NK-92 (cell line): ENCODE measurements around the gene ATP6V1G2.
"Not testable (repeated sequence)": the region's sequence is repeated elsewhere in the genome, so short reads cannot be mapped to it uniquely, and the experiment has no call there.

ENCODE experiments used
- DNase-seq: peaks from one replicate; lab custom pipeline; 2025; ENCODE audit not compliant: unreplicated experiment; lab: John Stamatoyannopoulos, UW

Gene ATP6V1G2

DNA sequence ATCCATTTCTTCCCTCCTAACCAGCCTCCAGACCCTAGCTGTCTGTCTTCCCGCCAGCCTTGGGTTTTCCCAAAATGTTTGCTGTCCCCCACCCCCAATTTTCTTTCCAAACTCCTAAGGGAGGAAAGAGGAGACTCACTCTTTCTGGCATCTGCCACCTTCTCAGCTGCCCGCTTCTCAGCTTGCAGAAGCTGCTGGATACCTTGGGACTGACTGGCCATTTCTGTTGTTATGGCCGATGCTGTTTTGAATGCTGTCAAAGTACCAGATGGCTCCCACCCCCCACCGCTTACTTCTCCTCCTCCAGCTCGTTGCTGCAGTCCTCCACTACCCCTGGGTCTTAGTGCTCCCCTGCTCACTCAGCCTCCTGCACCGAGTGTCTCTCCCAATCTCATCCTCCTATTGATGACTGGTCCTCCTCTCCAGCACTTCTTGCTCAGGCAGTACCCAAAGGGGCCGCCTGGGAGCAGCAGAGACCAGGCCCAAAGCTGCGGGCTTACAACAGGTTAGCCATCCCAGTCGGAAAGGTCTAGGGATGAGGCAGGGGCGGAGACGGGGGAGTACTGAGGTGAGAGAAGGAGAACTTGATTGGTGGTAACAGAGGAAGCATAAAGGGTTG, at the start of gene ATP6V1G2:
Gene ATP6V1G2 (minus strand): TSS at position 270 of the 619 bp plus-strand sequence. CDS start 49 bp downstream, at position 221.
- DNase-seq: no peak

DNA sequence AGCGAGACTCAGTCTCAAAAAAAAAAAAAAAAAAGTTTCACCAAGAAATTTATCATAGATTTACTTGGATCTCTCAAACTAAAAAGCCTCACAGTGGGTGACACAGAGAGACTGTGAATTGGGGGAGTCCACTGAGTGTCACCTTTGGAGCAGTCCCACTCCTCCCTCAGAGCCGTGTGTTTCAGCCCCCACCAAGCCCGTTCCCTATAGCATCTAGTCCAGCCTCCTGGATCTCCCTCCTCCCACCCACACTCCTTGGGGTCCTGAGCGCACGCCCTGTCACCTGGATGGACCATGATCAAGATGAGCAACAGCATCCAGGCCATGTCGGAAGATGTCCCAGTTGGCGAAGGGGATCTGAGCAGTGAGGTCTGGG, 46.0 kb upstream of the ATP6V1G2 start:
- DNase-seq: no peak

DNA sequence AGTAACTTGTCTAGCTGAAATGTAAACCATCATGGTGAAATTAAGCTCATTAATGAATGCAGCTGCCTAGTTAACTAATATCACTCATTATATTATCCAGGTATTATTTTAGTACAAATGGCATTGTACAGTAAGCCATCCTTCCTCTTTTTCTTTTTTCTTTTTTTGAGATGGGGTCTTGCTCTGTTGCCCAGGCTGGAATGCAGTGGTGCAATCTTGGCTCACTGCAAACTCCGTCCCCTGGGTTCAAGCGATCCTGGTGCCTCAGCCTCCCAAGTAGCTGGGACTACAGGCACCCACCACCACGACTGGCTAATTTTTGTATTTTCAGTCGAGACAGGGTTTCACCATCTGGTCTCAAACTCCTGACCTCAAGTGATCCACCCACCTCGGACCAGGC, 44.3 kb upstream of the ATP6V1G2 start:
- DNase-seq: not testable (repeated sequence)

DNA sequence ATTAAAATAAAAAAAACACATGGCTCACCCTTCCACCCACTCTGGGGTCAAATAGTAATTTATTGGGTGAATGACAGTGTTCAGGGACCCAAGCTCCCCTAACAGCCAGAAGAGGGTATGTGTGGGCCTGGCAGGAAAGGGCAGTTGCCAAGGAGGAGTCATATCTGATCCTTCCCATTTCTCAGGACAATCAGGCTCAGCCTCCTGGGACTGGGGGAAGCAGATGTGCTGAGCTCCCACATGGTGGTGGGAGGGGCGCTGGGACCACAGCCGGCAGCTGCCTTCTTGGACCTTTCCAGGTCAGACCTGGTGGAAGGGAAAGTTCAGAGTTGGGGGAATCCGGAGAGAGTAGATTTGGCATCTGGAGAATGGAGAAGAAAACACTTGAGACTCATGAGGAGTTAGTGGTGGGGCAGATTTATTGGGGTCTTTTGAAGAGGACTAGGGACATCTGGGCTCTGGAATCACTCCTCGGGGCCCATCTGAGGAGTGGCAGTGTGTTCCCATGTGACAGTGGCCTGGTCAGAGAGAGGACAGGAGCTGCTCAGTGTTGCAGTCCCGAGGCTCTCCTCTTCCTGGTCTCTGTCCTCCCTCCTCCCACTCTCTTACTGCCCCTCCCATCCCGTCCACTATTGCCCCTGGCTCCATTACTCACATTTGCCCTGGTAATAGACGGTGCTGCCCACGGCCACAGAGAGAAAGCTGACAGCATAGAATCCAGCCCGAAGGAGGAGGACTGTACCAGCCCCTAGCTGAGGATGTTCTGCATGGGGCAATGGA, 42.7 kb upstream of the ATP6V1G2 start:
- no peak for DNase-seq

DNA sequence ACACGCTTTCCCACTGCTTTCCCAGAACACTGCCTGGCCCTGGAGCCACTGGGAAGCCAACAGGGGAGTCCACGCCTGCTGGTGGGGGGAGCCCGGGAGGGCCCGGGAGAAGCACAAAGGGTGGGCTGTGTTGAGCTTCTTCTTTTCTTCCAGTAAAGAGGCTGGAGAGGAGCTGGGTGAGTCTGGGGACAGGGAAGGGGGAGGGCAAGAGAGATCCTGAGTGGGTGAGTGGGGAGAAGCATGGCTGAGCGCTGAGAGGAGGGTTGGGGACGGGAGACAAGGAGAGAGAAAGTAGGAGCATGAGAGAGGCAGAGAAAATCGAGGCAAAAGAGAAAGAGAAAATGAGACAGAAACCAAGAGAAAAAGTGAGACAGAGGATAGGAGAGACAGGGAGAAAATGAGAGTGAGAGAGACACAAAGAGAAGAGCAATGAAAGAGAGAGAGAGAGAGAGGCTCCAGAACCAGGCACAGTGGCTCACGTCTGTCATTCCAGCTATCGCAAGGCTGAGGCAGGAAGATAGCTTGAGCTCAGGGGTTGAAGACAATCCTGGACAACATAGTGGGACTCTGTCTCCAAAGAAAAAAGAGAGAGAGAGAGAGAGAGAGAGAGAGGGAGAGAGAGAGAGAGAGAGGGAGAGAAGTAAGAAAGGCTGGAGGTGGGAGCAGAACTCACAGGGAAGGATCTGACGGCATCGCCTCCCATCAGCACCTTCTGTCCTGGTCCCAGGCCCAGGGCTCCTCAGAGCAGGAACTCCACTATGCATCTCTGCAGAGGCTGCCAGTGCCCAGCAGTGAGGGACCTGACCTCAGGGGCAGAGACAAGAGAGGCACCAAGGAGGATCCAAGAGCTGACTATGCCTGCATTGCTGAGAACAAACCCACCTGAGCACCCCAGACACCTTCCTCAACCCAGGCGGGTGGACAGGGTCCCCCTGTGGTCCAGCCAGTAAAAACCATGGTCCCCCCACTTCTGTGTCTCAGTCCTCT, 41.7 kb upstream of the ATP6V1G2 start:
- DNase-seq: no peak

GRCh38 chr6:31586599-31587281, 40.3 kb upstream of the ATP6V1G2 start:
- DNase-seq: no peak

- no peak for DNase-seq
Observed at GRCh38 chr6:31586008-31586407, 39.6 kb upstream of the ATP6V1G2 start, which contains the start of gene LST1. Gene LST1, plus strand, starts transcription at chr6:31586277. Its CDS starts 1,023 bp downstream, at chr6:31587300.

DNA sequence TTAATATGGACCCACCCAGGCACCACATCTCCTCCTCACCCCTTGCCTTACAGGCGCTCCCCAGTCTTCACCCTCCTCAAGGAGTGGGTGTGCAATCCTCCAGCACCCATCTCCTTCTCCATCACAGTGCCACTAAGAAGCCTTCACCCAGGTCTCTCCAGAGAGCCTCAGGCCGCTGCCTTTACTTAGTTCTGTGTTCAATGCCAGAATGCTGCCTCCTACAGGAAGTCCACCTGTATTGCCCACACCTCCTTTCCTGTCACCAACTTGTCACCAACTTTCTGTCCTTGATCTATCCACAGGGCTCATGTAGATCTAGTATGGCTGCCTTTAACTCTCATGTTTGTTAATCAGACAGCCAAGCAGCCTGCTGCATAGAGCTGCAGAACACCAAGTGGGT, 39.1 kb upstream of the ATP6V1G2 start:
- DNase-seq: no peak

- DNase-seq: no peak
Observed at GRCh38 chr6:31582230-31582643, 35.8 kb upstream of the ATP6V1G2 start, which contains the start of gene LTB. Gene LTB, minus strand, starts transcription at chr6:31582424. Its CDS starts 7 bp downstream, at chr6:31582417.

DNA sequence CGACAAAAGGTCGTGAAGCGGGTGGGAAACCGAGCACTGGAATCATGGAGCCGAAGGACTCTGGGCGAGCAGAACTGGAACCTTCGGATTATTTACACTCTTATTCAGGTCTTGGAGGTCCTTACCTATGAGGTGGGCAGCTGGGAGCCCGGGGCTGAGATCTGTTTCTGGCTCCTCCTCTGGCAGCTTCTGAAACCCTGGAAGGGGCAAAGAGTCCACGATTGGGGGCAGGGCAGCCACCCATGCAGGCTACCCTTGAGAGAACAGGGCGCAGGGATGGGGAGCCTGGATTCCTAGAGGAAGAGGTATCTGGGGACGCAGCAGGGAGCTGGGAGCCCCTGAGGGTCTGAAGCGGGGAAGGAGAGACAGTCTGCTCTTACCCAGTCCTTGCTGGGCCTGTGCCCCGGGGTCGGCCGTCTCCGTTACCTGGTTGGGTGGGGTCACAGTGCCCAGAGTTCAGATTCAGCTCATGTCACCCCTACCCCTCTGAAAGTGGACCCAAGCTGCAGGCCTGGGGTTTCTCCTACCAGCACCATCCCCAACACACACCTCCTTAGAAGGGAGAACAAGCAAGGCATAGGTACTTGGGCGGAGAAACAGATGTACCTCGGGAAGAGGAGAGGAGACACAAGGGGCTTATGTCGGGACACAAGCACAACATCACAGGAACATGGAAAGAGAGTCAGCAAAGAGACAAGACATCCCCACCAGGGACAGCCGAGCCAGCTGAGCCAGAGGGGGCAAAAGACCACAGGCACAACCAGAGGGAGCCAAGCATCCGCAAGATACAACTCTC, 35.2 kb upstream of the ATP6V1G2 start:
- DNase-seq: no peak

DNA sequence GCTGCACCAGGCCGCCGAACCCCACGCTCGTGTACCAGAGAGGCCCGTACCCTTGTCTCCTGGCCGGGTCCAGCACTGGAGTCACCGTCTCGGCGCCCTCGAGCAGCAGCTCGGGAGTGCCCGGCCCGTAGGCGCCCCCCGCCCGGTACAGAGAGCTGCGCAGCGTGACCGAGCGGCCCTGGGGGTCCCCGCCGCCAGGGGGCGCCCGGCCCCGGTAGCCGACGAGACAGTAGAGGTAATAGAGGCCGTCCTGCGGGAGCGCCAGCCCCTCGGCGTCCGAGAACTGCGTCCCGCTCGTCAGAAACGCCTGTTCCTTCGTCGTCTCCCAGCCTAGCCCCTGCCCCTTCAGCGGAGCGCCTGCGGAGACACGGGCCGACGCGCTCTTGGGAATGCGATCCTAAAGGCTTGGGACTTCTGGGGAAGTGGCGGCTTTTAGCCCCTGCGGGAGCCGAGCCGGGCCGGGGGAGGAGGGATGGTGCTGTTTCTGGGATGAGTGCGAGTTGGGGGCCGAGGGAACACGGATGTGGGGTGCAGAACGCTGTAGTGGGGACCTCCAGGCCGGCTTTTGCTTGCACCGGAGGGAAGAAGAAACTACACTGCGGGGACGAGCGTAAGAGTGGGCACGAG, 34.5 kb upstream of the ATP6V1G2 start:
- no peak for DNase-seq

DNA sequence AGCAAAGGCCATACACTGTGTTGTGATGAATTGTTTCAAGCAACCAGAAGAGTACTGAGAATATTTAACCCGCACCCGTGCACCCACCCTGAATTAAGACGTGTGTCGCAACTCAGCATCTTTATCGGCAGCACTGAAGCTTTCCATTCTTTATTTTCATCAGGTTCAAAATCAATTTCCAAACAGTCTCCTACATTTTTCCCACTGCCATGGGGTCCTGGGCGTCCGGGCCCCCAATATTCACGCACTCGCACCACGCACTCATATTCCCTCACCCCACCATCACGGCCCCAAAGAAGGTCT, 34.0 kb upstream of the ATP6V1G2 start:
- no peak for DNase-seq

DNA sequence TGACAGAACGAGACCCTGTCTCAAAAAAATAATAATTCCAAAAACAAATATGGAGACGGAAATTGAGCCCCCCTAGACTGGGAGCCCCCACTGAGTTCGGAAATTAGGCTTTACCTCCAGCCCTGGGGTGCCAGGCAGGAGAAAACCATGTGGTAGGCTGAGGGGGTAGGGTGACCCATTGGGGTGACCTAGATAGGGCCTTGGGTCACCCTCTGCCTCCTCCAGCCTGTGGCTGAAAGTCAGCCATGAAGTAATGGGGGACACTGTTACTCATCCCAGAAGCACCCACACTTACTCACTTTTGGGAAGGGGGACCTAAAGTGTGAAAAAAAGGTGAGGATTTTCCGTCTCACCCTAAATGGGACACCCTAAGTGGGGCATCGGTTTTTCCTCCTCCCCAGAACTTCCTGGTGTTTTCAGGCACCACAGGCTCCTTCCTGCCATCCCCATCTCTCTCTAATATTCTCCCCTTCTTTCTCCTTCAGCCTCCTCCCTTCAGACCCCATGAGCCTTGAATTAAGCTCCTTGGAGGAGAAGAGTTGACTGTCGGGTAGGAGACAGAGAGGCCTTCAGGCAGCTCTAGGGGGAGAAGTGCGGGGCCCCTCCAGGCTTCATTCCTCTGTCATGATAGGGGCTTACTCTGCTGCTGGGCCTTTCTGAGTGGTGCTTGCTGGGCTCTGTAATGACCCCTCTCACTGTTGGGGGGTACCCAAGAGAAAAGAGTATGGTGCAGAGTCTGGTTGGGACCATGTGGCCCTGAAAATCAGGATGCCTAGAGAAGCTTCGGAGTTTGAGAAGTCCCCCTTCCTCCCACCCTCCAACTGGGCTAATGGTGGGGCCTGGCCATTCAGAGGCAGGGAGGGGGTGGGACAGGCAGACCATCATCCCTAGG, 33.4 kb upstream of the ATP6V1G2 start:
- no peak for DNase-seq

DNA sequence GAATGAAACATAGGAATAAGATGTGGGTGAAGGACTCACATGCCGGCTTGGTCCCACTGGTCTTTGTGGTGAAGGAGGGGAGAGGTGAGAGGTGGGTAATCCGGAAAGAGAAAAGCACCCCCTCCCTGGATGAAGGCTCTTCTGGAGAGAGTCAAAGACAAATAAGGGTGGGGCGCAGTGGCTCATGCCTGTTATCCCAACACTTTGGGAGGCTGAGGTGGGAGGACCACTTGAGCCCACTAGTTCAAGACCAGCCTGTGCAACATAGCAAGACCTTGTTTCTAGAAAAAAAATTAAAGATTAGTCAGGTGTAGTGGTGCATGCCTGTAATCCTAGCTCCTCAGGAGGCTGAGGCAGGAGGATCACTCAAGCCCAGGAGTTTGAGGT, 32.7 kb upstream of the ATP6V1G2 start:
- no peak for DNase-seq

DNA sequence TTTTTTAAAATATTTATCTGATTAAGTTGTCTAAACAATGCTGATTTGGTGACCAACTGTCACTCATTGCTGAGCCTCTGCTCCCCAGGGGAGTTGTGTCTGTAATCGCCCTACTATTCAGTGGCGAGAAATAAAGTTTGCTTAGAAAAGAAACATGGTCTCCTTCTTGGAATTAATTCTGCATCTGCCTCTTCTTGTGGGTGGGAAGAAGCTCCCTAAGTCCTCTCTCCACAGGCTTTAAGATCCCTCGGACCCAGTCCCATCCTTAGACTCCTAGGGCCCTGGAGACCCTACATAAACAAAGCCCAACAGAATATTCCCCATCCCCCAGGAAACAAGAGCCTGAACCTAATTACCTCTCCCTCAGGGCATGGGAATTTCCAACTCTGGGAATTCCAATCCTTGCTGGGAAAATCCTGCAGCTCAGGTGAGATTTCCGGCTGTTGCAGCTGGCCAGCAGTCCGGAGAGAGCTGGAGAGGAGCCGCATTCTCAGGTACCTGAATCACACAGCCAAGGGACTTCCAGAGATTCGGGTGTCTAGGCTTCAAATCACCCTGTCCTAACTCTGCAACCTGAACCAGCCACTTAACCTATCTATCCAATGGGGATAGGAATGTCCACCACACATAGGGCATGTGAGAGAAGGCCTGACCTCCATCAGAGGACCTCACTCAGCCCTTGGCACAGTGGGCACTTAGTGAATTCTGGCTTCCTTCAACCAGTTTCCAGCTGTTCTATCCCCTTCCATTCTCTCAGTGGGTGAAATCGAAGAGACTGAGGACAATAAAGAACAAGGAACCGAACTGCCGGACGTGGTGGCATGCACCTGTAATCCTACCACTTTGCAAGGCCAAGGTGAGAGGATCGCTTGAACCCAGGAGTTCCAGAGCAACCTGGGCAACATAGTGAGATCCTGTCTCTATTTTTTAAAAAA, 32.0 kb upstream of the ATP6V1G2 start:
- no peak for DNase-seq

GRCh38 chr6:31577579-31577966, 31.2 kb upstream of the ATP6V1G2 start:
- DNase-seq: no peak

DNA sequence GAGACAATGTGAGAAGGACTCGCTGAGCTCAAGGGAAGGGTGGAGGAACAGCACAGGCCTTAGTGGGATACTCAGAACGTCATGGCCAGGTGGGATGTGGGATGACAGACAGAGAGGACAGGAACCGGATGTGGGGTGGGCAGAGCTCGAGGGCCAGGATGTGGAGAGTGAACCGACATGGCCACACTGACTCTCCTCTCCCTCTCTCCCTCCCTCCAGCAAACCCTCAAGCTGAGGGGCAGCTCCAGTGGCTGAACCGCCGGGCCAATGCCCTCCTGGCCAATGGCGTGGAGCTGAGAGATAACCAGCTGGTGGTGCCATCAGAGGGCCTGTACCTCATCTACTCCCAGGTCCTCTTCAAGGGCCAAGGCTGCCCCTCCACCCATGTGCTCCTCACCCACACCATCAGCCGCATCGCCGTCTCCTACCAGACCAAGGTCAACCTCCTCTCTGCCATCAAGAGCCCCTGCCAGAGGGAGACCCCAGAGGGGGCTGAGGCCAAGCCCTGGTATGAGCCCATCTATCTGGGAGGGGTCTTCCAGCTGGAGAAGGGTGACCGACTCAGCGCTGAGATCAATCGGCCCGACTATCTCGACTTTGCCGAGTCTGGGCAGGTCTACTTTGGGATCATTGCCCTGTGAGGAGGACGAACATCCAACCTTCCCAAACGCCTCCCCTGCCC, 30.6 kb upstream of the ATP6V1G2 start:
- DNase-seq: no peak
